ENCODE data around the gene RPTOR.

DNA sequence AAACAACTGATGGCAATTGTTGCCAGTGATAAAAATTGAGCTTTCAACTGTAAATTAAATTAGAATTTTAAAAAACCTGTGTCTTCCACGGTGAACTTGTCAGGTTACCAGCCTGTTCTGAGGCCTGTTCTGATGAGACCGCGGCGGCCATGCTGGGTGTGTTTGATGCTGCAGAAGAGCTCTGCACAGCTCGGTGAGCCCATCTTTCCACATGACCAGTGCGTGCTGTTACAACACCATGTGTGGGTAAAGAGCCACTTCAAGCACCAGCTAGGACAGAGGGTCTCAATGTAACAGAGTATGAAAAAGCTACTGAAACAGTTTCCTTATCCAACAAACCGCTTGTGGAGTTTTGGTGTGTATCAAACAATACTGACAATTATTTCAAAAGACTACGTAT is 48.5 kb downstream of the RPTOR start:
- TF ChIP-seq, protein P1, sequence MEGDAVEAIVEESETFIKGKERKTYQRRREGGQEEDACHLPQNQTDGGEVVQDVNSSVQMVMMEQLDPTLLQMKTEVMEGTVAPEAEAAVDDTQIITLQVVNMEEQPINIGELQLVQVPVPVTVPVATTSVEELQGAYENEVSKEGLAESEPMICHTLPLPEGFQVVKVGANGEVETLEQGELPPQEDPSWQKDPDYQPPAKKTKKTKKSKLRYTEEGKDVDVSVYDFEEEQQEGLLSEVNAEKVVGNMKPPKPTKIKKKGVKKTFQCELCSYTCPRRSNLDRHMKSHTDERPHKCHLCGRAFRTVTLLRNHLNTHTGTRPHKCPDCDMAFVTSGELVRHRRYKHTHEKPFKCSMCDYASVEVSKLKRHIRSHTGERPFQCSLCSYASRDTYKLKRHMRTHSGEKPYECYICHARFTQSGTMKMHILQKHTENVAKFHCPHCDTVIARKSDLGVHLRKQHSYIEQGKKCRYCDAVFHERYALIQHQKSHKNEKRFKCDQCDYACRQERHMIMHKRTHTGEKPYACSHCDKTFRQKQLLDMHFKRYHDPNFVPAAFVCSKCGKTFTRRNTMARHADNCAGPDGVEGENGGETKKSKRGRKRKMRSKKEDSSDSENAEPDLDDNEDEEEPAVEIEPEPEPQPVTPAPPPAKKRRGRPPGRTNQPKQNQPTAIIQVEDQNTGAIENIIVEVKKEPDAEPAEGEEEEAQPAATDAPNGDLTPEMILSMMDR (IDR thresholded peaks at IDR 0.05 in 4 of 5, conservative IDR thresholded peaks at IDR 0.05 in 1 of 5), result no peak
- TF ChIP-seq POLR2A (IDR thresholded peaks at IDR 0.05), result no peak

All from gastrocnemius medialis (tissue), 4 donors.